Embryonic facial prominence (tissue), 1 donor: ENCODE results near the gene MYBBP1A.

ENCODE experiments used
- DNase-seq: peaks from one replicate; pipeline ENCODE4 v3.0.0-alpha.2; 2016; ENCODE audit errors: extremely low spot score

Gene MYBBP1A

GRCh38 chr17:4548721-4549531, 6.3 kb downstream of the MYBBP1A start:
- DNase-seq: no peak

GRCh38 chr17:4548061-4548461, 7.1 kb downstream of the MYBBP1A start:
- DNase-seq: no peak

DNA sequence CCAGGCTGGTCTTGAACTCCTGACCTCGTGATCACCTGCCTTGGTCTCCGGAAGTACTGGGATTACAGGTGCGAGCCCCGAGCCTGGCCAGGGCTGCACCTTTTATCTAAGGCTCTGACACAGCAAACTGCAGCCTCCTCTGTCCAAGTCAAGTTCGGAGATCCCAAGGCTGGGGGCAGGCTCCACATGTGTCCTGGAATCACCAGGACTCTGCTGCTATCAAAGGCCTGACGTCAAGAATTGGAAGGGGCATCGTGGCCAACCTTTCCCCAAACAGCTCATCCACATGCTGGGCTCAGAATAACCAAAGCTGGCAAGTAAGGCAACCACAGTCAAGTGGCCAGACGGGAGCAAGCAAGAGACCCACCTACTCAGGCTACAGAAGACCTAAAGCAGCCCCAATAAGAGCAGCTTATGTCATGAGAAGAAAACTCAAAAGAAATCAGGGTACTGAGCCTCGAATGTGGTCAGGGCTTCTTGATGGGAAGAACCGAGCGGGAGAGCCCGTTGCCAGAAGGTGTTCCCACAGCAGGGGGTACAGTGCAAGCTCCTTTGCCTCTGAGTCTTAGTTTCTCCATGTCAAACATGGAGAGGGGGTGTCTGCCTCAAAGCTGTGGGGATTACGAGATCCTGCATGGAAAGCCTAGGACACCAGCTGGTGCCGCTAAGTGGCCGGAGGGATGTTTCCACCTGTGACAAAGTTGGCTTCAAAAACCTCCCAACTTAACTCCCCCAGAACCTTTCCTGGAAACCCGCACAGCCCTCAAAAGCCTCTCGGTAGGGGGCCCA, 7.9 kb downstream of the MYBBP1A start:
- no peak for DNase-seq

DNA sequence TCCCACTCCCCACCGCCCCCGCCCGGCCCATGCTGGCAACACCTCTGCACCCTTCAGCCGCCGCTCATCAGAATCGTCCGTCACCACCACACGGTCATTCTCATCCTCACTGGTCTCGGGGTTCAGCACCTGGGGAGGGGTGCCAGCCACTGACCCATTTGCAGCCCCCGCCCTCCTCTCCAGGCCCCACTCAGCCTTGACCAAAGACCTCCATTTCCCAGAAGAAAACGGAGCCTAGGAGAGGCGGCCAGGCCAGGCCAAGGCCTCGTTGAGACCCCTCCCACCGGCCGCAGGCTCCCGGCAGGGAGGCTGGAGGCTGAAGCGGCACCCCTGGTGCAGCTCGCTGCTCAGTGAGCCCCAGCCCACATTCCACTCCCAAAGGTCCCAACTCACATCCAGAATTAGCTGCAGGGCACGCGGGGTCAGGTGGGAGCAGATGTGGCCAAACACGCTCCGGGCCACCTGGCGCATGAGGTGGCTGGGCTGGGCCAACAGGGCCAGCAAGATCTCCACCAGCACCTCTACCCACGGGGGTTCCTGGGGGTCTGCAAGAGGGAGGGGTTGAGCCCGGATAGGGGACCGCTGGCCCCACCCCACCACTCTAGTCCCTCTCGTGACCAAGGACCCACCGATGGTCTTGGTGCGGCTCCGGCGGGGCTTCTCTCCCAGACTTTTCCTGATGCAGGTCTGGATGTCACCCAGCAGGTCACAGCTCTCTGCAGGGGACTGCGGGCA, 9.8 kb downstream of the MYBBP1A start:
- DNase-seq: no peak

- DNase-seq: no peak
Observed at GRCh38 chr17:4544951-4545216, 10.3 kb downstream of the MYBBP1A start.

GRCh38 chr17:4544135-4544950, 10.8 kb downstream of the MYBBP1A start:
- no peak for DNase-seq

GRCh38 chr17:4543557-4544026, 11.6 kb downstream of the MYBBP1A start:
- no peak for DNase-seq

DNA sequence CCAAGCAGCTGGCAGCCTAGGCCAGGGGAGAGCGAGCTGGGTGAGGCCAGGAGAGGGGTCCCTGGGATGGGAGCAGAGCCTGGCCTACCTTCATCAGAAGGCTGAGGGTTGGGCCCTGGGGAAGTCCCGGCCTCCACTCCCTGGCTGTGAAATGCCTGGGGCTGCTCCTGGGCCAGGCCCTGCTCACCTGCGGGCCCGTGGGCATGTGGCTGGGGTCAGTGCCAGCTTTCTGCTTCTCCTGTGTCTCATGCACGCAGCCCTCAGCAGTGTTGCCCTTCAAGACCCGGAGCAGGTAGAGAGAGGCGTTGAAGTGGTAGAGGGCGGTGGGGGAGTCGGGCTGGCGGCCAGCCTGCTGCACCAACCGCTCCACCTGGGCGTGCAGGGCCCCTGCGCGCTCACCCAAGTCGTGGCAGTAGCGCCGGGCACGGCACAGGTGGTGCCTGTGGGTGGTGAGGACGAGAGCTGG, 12.4 kb downstream of the MYBBP1A start:
- DNase-seq: no peak

DNA sequence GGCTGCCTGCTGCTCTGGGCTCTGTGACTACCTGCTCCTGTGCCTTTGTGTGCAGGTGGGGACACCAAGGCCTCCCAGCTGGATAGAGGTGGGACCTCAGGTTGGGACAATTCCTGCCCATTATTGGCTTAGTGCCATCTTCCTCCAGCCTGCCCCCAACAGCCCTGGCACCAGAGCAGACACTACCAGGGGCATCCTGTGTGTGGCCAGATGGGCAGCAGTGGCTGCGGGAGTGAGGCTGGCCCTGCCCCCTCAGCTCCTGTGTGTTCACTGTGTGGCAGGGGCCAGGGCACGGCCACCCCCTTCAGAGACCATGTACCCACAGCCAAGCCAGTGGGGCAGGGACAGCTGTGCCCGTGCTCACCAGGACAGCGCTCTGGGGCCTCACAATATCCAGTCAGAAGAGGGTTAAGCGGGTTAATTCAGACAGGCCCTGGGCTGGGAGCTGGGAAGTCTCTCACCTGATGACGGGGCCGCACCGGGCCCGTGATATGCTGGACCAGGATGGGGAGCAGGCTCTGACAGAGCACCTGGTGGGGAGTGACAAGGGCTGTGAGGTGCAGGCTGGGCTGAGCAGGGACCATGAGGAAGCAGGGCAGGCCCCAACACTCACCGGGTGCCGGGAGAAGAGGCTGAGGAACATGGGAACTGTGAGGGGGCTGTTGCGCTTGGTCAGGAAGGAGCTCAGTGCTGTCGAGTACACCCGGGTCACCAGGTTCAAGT, 13.0 kb downstream of the MYBBP1A start:
- no peak for DNase-seq

DNA sequence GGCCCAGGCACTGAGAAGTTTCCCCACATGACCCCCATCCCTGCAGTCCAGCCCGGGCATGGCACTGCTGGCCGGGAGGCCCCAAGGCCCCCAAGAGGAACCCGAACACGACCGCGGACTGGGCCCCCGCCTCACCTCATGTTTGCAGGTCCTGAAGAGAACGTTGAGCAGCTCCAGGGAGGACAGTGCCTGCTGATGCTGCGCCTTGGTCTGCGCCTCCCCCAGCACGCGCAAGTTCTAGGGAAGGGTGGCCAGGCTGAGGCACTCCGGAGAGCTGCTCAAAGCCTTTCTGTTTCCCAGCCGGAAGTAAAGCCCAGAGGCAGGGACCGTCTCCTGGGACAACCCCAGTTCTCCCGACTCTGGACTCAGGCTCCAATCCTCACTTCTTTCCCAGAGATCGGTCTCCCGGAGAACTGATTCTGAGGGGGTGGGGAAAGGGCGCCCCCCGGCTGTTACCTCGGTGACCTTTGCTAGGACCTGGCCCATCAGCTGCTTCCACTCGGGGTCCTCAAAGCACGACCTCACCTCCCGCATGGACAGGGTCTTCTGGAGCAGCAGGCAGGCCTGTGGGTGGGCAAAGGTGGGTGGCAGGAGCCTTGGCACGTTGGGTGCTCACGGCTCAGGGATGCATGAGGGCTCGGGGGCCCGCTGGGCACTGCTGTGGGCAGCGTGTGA, 13.7 kb downstream of the MYBBP1A start:
- DNase-seq: no peak

DNA sequence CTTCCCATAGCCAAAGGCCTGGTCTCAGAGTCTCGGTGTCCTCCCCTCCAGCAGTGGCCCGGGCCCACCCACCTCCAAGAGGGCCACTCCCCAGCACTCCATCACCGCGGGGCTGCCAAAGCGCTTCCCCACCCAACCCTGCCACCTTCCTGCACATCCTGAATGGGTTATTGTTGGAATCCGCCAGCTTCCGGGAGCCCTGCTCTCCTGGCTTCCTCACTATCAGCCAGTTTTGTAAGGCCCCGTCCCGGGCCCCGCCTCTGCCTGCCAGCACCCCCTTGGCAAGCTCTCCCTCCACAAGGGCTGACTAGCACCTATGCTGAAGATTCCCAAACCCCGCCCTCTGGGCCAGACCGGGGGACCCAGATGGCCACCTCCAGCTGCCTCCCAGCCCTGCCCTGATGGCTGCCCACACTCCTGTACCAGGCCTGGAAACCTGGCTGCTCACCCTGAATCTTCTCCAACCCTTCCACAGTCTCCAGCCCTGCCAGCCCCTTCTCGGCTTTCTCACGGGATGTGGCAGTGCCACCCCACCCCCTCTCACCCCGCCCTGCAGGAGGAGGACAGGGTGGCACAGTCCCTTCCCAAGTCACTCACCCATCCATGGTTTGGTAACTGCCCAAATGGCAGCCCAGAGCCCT, 14.4 kb downstream of the MYBBP1A start:
- DNase-seq: no peak

DNA sequence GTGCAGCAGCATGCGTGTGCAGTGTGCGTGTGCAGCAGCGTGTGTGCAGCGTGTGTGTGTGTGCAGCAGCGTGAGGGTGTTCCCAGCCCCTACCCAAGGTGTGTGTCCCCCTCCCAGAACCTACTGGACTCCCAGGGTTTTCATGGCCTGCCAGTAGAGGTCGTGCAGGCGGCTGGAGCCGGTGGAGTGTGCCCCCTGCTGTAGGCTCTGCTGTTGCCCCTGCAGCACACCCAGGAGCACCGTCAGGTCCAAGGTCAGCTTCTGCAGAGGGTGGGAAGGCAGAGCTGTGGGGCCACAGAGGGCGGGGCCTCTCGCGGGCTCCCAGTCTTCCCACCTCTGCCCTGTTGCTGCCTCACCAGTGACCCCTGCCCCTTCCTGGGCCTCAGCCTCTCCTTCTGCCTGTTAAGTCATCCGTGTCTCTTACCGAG, 14.9 kb downstream of the MYBBP1A start:
- DNase-seq: no peak

DNA sequence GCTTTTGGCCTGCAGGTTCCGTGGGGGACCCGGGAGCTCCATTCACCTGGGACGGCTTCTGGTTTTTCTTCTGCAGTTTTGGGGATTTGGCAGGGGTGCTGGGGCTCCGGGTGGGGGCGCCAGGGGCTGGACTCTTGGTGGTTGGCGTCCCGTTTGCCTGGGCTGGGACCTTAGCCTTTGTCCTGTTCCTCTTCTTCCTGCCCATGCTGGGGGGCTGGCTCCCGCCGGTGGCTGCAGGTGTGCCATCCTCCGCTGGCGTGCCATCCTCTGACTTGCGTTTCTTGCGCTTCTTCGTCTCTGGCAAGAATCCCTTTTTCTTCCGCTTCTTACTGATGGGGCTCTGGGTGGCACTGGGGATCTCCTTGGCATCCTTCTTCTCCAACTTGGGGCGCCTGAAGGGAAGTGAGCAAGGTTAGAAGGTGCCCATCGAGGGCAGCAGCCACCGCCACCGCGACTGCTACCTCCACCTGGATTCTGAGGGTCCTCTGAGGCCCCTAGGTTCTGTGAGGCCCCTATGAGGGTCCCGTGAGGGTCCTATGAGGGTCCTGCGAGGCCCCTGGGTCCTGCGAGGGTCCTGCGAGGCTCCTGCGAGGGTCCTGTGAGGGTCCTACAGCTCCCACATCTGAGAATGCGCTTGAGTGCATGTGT, 15.5 kb downstream of the MYBBP1A start:
- no peak for DNase-seq

DNA sequence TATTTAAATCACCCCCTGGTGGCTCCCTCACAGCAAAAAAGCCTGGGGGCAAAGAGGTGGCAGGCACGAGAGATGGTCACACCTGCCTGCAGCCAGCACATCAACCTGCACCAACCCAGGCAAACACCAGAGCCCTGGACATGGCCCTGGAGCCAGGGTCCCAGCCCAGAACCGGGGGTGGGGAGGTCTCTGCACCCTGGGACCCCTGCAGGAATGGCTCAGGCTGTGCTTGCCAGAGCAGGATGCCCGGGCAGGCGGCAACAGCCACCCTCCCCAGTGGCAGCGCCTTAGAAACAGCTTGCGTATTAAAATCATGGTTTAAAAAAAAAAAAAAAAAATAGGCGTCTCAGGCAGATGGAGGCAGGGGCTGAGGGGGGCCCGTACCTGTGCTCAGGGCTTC, 16.2 kb downstream of the MYBBP1A start:
- DNase-seq: no peak

GRCh38 chr17:4538236-4539002, 16.8 kb downstream of the MYBBP1A start:
- no peak for DNase-seq

DNA sequence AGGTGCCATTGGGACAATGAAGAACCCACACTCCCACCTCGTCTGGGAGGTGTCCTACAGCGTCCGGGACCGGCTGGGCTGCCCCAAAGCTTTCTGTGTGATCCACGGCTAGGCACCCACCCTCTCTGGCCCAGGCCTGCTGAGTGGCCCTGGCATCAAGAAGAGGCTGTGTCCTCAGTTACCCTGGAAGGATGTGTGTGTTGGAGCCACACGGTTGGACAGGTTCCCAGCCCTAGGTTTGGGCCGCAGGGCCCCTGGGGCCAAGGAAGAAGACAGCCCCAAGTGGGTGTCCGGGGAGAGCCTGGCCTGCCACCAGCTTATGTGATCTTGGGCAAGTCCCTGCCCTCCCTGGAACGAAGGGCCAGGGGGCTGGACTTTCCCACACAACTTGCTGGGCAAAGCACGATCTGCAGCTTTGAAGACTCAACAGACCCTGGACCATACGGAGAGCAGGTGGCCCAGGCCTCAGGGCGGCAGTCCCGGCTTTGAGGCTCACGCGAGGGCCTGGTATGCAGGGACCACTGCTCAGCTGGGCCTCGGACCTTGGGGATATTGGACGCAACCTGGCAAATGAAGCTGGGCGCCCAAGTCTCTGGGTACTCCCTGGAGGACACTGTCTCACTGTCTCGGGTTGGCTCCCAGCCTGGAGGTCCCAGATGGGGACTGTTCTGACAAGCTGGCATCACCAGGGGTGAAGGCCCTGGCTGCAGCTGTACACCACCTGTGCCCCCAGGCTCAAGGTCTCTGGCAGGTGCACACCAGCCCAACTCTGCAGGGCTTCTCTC, 17.5 kb downstream of the MYBBP1A start:
- DNase-seq: no peak

DNA sequence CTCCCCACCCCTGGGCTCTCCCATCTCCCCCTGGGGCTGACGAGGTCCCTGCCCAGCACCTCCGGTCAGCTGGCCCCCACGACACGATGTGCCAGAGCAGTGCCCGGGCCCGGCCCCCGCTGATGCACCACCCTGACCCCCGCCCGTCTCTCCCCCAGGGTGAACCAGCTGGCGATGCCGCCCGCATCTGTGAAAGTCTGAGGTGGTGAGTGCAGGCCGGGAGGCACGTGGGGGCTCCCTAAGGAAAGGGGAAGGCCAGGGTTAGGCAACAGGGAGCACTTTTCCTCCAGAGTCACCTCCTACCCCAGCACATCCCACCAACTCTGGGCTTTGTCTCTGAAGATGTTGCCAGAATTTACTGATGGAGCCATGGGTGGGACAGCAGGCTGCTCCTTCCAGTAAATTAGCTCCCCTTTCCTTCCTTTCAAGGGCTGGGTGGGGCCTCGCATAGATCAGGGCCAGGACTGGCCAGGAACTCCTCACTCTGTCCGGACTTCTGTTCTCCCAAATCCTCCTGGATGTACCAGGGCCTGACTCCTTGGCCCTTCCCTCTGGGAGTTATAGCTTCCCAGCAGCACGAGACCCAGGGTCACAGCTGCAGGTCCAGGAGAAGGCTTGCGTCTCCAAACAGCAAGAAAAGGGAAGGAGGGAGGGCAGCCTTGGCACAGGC, 18.3 kb downstream of the MYBBP1A start:
- DNase-seq: no peak
